Left ventricle myocardium superior (tissue), 1 donor: ENCODE measurements around the gene ADNP2. TPM values are rescaled to one million over a fixed set of nuclear protein-coding genes. Genes with fewer than 3 reads are reported as not detected.

Experiments
- ATAC-seq: fragments of 200-7000 bp; cut with Tn5 transposase; one replicate; pipeline ENCODE4 v1.9.1; 2020; ENCODE audit warnings: mild to moderate bottlenecking, moderate library complexity
- DNase-seq: peaks from one replicate; pipeline ENCODE4 v3.0.0-alpha.2; 2020
- intact Hi-C: fragments of 100-400 bp; cut with micrococcal nuclease; formaldehyde crosslinking; loops from one replicate; pipeline ENCODE4 v1.11.0; 2022
- total RNA-seq: library from RNA; stranded (reverse); fragmentation: NEBNext Ultra II Directional; extraction: Animal tissue kit (Norgen Biotek cat#: 25700); gene quantifications from one replicate; pipeline ENCODE4 v1.2.1, GENCODE V29; 2021
- donor health status: DM: no; HTN: yes; CAD: no; lungs with severe emphysema.

ADNP2 gene
- total RNA-seq, 1 donor from 2014 or later = 7.1 TPM

DNA sequence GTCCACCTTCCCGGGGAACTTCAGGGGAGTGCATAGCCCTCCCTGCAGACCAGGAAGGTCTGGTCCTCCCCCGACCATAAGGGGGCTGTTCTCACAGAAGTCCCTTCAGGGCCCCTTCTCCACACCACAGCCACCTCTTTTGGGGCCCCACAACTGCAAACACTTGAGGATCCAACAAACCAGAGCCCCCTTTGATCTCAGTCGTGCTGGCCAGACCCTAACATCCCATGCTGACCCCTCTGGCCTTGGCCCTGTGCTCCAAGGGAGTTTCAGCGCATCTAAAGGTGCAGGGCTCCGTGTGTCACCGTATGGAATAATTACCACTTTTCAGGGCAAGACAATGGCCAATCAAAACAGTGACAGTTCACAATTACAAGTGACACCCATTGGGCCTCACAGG is 57.7 kb downstream of the ADNP2 start:
- ATAC-seq (no peak), DNase-seq (no peak)
- intact Hi-C loops = no loop called here

GRCh38 chr18:80167331-80167730 is 58.3 kb downstream of the ADNP2 start:
- intact Hi-C loops = no loop called here
- DNase-seq = no peak
- ATAC-seq = no peak

- no peak for ATAC-seq
- intact Hi-C loops = no loop called here
- DNase-seq = no peak
Measured at GRCh38 chr18:80167931-80168330, 58.9 kb downstream of the ADNP2 start.

DNA sequence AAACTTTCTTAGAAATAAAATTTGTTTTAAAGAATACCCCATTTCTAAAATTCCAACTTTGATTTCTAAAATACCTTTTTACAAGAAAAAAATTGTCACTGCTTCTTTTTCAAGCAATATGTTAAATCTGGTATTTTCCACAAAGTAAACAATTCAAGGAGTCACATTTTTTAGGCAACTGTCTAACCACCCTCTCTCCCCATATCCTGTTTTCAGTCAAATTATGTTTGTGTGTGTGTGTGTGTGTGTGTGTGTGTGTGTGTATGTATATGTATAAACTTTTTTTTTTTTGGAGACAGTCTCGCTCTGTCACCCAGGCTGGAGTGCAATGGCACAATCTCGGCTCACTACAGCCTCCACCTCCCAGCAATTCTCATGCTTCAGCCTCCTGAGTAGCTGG is 59.3 kb downstream of the ADNP2 start:
- intact Hi-C loops = no loop called here
- no peak for DNase-seq
- no peak for ATAC-seq

DNA sequence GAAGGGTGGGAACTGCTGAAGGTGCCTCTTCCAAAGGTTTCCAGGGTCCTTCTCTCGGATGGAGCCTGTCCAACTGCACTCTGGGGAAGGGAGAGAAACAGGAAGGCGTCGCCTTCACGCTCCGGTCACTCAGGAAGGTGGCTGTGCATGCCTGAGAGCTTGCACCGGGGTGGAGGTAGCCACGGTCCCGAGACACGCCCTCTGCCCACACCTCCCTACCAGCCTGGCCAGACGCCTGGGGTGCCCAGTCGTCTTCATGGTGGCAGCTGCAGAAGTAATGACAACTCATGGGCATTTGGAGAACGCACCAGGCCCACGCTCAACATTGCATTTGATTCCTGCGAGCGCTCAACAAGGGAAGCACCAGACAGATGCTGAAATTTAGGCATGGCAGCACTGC is 59.9 kb downstream of the ADNP2 start:
- DNase-seq = no peak
- intact Hi-C loops = no loop called here
- no peak for ATAC-seq

DNA sequence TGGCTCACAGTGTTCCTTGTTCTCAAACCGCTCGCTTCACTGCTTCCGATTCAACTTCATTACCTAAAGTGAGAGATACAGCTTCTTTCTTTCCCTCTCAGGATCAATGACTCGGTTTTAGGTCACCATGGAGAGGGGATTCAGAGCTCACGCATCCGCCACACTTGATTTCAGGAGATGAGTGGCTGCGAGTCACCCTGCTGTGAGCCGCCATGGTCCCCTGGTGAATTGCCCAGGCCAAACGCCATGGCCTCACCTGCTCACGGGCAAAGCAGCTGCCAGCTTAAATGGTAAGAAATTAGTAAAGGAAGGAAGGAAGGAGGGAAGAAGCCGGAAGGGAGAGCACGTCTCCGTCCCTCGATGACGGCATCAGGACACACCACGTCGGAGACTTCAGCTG is 60.5 kb downstream of the ADNP2 start:
- intact Hi-C loops = no loop called here
- ATAC-seq (no peak), DNase-seq (no peak)

GRCh38 chr18:80170395-80171053 is 61.5 kb downstream of the ADNP2 start:
- intact Hi-C loops = no loop called here
- DNase-seq (no peak), ATAC-seq (no peak)

- ATAC-seq = peak; percentile 64
- peak; percentile 73 for DNase-seq
- intact Hi-C loops = no loop called here
Measured at GRCh38 chr18:80171054-80171872, 62.2 kb downstream of the ADNP2 start.

- intact Hi-C loops = no loop called here
- ATAC-seq (no peak), DNase-seq (no peak)
Measured at GRCh38 chr18:80172056-80172455, 63.0 kb downstream of the ADNP2 start.

DNA sequence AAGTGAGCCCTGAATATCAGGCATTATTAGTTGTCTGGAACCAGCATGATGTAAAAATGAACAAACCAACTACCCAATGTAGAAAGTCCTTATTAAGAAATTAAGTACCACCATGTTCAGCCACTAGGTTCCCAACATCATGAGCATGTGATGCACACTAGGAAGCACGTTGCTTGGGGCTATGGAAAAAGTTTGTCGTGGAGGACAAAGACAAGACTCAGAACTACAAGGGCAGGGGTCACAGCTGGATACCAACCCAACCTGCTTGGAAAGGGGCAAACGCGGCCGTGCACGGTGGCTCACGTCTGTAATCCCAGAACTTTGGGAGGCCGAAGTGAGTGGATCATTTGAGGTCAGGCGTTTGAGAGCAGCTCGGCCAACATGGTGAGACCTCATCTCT is 64.0 kb downstream of the ADNP2 start:
- no peak for ATAC-seq
- intact Hi-C loops = no loop called here
- no peak for DNase-seq

- DNase-seq (no peak), ATAC-seq (no peak)
- intact Hi-C loops = no loop called here
Measured at GRCh38 chr18:80175451-80176204, 66.6 kb downstream of the ADNP2 start.

- ATAC-seq (no peak), DNase-seq (no peak)
- intact Hi-C loops = no loop called here
Measured at GRCh38 chr18:80176334-80177073, 67.4 kb downstream of the ADNP2 start.

DNA sequence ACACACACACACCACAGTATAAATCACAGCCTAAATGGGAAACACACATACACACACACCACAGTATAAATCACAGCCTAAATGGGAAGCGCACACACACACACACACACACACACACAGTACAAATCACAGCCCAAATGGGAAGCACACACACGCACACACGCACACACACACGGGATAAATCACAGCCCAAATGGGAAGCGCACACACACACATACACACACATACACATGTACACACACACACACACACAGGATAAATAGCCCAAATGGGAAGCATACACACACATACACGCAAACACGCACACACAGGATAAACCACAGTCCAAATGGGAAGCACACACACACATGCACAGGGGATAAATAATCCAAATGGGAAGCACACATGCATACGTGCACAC is 68.1 kb downstream of the ADNP2 start:
- no peak for ATAC-seq
- intact Hi-C loops = no loop called here

GRCh38 chr18:80178935-80179818 is 70.1 kb downstream of the ADNP2 start:
- ATAC-seq = no peak
- DNase-seq = no peak
- intact Hi-C loops = no loop called here

More for the DNA sequence above, 68.1 kb downstream of the ADNP2 start:
- no peak for DNase-seq

- ATAC-seq (no peak), DNase-seq (no peak)
- intact Hi-C loops = no loop called here
Measured at GRCh38 chr18:80179857-80180558, 70.9 kb downstream of the ADNP2 start.

DNA sequence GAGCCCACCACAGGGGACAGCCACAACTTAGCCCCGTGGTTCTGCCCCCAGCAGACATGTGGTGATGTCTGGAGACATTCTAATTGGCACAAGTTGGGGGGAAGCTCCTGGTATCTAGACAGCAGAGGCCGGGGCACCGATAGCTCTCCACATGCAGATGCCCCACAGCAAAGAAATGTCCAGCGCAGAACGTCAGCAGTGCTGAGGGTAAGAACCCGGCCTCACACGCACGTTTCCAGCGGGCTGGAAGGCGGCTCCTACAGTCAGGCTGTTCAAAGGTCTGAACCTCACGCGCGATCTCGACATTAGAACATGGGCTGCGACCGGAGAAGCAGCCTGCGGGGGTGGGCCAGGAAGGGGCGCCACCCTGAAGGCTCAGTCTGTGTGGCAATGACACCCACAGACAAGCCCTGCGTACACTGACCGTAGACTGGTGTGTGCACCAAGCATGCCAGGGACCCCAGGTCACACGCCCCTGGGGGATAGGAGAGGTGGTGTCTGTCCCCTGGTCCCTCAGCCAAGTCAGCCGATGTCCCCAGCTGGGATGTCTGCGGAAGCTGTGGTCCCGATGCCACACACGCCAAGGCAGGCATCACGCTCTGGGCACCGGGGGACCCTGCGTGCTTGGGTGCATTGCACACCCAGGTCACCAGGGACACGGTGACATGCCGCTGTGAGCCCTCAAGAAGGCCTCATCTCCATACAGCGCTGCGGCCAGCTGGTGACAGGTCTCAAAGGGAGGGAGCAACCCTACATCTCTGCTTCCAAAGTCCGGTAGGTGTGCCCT is 71.9 kb downstream of the ADNP2 start:
- intact Hi-C loops = no loop called here
- no peak for ATAC-seq
- DNase-seq = no peak
